Colonic mucosa (tissue), 4 donors: Measurements from ENCODE around the gene SEMA6A. TPM values are rescaled to one million over a fixed set of nuclear protein-coding genes. Genes with fewer than 3 reads are reported as not detected.

Experiments used
- DNase-seq: peaks from one replicate; pipeline ENCODE4 v3.0.0-alpha.2; 2020
- H3K27ac ChIP-seq: fragments of 200-600 bp; one replicate; pipeline ENCODE4 v1.8.0; 2021
- H3K27me3 ChIP-seq: fragments of 200-600 bp; one replicate; pipeline ENCODE4 v1.8.0; 2021
- H3K36me3 ChIP-seq: fragments of 200-600 bp; one replicate; pipeline ENCODE4 v1.8.0; 2021
- H3K4me1 ChIP-seq: fragments of 200-600 bp; one replicate; pipeline ENCODE4 v1.8.0; 2021; ENCODE audit warnings: mild to moderate bottlenecking
- H3K4me3 ChIP-seq: fragments of 200-600 bp; one replicate; pipeline ENCODE4 v1.8.0; 2021
- H3K9ac ChIP-seq, 2 donors: one replicate each; pipeline ENCODE4 v1.7.0; 2013; ENCODE audit warnings: control low read depth in 2 of 2, low read depth in 2 of 2, low read length in 2 of 2
- H3K9me3 ChIP-seq: fragments of 200-600 bp; one replicate; pipeline ENCODE4 v1.8.0; 2021
- CTCF ChIP-seq: fragments of 200-600 bp; IDR thresholded peaks from one replicate; pipeline ENCODE4 v1.8.0; 2022; ENCODE audit warnings: antibody characterized with exemption, mild to moderate bottlenecking
- intact Hi-C: fragments of 100-400 bp; cut with DNase I; formaldehyde crosslinking; loops from one replicate; pipeline ENCODE4 v1.14.1; 2022
- total RNA-seq, 2 donors: library from RNA; stranded (reverse); fragmentation: NEBNext Ultra II Directional in 1 of 2; extraction: Animal tissue kit (Norgen Biotek cat#: 25700) in 1 of 2; gene quantifications; one replicate each; pipeline ENCODE4 v1.2.1, GENCODE V29; 2021
- donor health status: healthy.
- donor health status: DM: no; HTN: no; CAD: no.
- donor health status: DM: no; HTN: no; CAD: no.

SEMA6A gene
- total RNA-seq, 2 donors from 2014 or later, result 66.7 to 89.9 TPM

GRCh38 chr5:116583085-116583861 lies 8.7 kb upstream of the SEMA6A start:
- Histone ChIP-seq H3K4me3 (no peak overlapping the region), H3K4me1 (no peaks in the 10 kb centered on the region), H3K27ac (no peak overlapping the region), H3K9ac (no peak overlapping the region), H3K36me3 (no peaks in the 10 kb centered on the region), H3K27me3 (no peaks in the 10 kb centered on the region), H3K9me3 (no peaks in the 10 kb centered on the region)
- no peak for DNase-seq
- intact Hi-C loops, result no loop called here
- no peak for TF ChIP-seq CTCF

- Histone ChIP-seq H3K9ac (no peak overlapping the region), H3K36me3 (no peaks in the 10 kb centered on the region), H3K9me3 (no peaks in the 10 kb centered on the region), H3K27ac (no peak overlapping the region), H3K4me3 (no peak overlapping the region), H3K27me3 (no peaks in the 10 kb centered on the region), H3K4me1 (no peaks in the 10 kb centered on the region)
- no peak for DNase-seq
- TF ChIP-seq CTCF, result no peak
- intact Hi-C loops, result no loop called here
Measured at GRCh38 chr5:116581910-116582309, 7.3 kb upstream of the SEMA6A start.

GRCh38 chr5:116579144-116579543 lies 4.5 kb upstream of the SEMA6A start:
- H3K4me3 ChIP-seq, result no peak overlapping the region

GRCh38 chr5:116578676-116579075 lies 4.1 kb upstream of the SEMA6A start:
- Histone ChIP-seq H3K4me3 (no peak overlapping the region), H3K9me3 (no peaks in the 10 kb centered on the region), H3K4me1 (no peaks in the 10 kb centered on the region), H3K36me3 (no peaks in the 10 kb centered on the region), H3K27ac (no peak overlapping the region), H3K27me3 (no peaks in the 10 kb centered on the region), H3K9ac (no peak overlapping the region)
- no peak for DNase-seq
- intact Hi-C loops, result loop anchor here (5.0 kb wide), 1 partner anchor 369 kb away; no protein-coding TSS in a partner anchor
- no peak for TF ChIP-seq CTCF

More at GRCh38 chr5:116579144-116579543, 4.5 kb upstream of the SEMA6A start:
- Histone ChIP-seq H3K9me3 (no peaks in the 10 kb centered on the region), H3K27ac (no peak overlapping the region), H3K36me3 (no peaks in the 10 kb centered on the region), H3K9ac (no peak overlapping the region), H3K4me1 (no peaks in the 10 kb centered on the region), H3K27me3 (no peaks in the 10 kb centered on the region)
- no peak for DNase-seq
- no peak for TF ChIP-seq CTCF
- intact Hi-C loops, result loop anchor here (5.0 kb wide), 1 partner anchor 368 kb away; no protein-coding TSS in a partner anchor

- H3K9ac ChIP-seq, result no peak overlapping the region
- no peaks in the 10 kb centered on the region for H3K36me3 ChIP-seq
- H3K27me3 ChIP-seq, result no peaks in the 10 kb centered on the region
- H3K9me3 ChIP-seq, result no peaks in the 10 kb centered on the region
- intact Hi-C loops, result loop anchor here (5.0 kb wide), 1 partner anchor 370 kb away; no protein-coding TSS in a partner anchor
- no peak for TF ChIP-seq CTCF
- DNase-seq, result no peak
- no peaks in the 10 kb centered on the region for H3K4me1 ChIP-seq
- H3K4me3 ChIP-seq, result no peak overlapping the region
- H3K27ac ChIP-seq, result no peak overlapping the region
Measured at GRCh38 chr5:116577064-116577788, 2.6 kb upstream of the SEMA6A start.
